Nephron (organoid): Measurements from ENCODE around the gene AQP12A.
"Not testable (repeated sequence)": the region's sequence is repeated elsewhere in the genome, so short reads cannot be mapped to it uniquely, and the experiment has no call there.

Experiments
- H3K27ac Mint-ChIP-seq, 3 experiments: 2 replicates each; pipeline ENCODE4 v1.8.0; 2020; ENCODE audit warnings: mixed read lengths in 3 of 3, mild to moderate bottlenecking in 2 of 3, moderate library complexity in 1 of 3
- H3K27me3 Mint-ChIP-seq: 2 replicates; pipeline ENCODE4 v1.8.0; 2021; ENCODE audit warnings: low read depth, mild to moderate bottlenecking, moderate library complexity, mixed read lengths
- H3K36me3 Mint-ChIP-seq: 2 replicates; pipeline ENCODE4 v1.8.0; 2020; ENCODE audit warnings: low read depth, mixed read lengths
- H3K4me1 Mint-ChIP-seq: 2 replicates; pipeline ENCODE4 v1.8.0; 2020; ENCODE audit warnings: mixed read lengths
- H3K4me3 Mint-ChIP-seq, 3 experiments: 2 replicates each; pipeline ENCODE4 v1.8.0; 2020; ENCODE audit warnings: mild to moderate bottlenecking in 3 of 3, mixed read lengths in 3 of 3, moderate library complexity in 2 of 3
- H3K9me3 Mint-ChIP-seq: 2 replicates; pipeline ENCODE4 v1.8.0; 2020; ENCODE audit warnings: mixed read lengths
- CTCF ChIP-seq, 3 experiments: fragments of 200-600 bp; sonication (generic); IDR thresholded peaks; one replicate each; pipeline ENCODE4 v1.5.0; 2021; ENCODE audit warnings: antibody characterized with exemption in 3 of 3; ENCODE audit not compliant: unreplicated experiment in 3 of 3

Gene AQP12A

GRCh38 chr2:240691631-240692420, at the start of gene AQP12A:
Gene AQP12A, plus strand, starts transcription at chr2:240691866. Its CDS starts 48 bp downstream, at chr2:240691914.
- H3K9me3 Mint-ChIP-seq, H3K27me3 Mint-ChIP-seq, H3K4me1 Mint-ChIP-seq, H3K36me3 Mint-ChIP-seq, H3K4me3 Mint-ChIP-seq, H3K27ac Mint-ChIP-seq: not testable (repeated sequence)

DNA sequence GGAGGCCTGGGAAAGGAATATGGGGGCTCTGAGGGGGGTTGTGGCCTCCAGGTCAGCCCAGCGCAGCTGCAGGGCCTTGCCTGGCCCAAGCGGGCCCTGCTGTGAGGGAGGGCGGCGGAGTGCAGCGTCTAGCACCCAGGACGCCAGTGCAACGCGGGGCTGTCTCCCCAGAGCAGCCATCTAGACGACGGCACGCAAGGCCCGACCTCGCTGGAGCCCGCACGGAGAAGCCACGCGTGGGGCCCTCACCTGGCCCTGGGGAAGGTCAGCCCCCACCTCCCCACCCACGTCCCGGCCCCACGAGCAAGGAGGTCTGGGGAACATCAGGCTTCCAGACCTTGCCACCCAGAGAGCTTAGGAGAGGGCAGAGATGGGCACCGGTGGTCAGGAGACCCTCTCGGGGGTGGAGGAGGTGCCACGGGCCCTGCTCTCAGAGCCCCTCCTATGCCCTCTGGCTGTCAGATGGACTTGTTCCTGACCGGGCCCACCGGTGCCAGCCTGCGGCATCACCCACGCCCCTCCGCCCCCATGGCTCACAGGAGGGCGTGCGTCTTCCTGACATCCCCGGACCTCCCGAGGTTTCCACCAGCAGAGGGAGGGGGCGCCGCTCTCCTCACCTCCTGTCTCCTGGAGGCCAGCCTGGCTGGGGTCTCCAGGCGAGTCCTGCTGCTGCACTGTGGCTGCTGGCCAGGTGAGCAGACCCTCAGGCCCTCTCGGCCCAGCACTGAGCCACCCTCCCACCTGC, 49.4 kb upstream of the AQP12A start:
- H3K4me3 Mint-ChIP-seq: no peak overlapping the region
- peaks cover 3% of the 10 kb centered on the region for H3K9me3 Mint-ChIP-seq

DNA sequence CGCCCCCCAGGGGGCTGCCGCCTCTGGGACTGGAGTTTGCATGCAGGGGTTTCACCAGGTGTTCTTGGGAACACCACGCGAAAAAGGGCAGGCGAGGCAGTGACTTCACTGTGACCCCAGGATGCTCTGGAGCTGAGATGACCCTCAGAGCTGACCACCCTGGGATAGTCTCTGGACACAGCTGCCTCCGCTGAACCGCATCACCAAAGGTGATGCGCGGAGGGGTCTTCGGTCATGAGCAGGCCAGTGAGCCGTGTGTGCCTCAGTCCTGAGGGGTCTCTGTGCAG, 48.9 kb upstream of the AQP12A start:
- TF ChIP-seq CTCF (IDR thresholded peaks at IDR 0.05; ENCODE audit: unreplicated experiment in 3 of 3): no peak
- Mint-ChIP-seq H3K4me1 (no peaks in the 10 kb centered on the region), H3K4me3 (no peak overlapping the region), H3K36me3 (no peaks in the 10 kb centered on the region), H3K9me3 (peaks cover 3% of the 10 kb centered on the region), H3K27me3 (peaks cover 48% of the 10 kb centered on the region), H3K27ac (no peak overlapping the region)

More for the DNA sequence above, 49.4 kb upstream of the AQP12A start:
- Mint-ChIP-seq H3K27me3 (peaks cover 48% of the 10 kb centered on the region), H3K27ac (no peak overlapping the region), H3K4me1 (no peaks in the 10 kb centered on the region), H3K36me3 (no peaks in the 10 kb centered on the region)
- TF ChIP-seq CTCF (IDR thresholded peaks at IDR 0.05; ENCODE audit: unreplicated experiment in 3 of 3): no peak

DNA sequence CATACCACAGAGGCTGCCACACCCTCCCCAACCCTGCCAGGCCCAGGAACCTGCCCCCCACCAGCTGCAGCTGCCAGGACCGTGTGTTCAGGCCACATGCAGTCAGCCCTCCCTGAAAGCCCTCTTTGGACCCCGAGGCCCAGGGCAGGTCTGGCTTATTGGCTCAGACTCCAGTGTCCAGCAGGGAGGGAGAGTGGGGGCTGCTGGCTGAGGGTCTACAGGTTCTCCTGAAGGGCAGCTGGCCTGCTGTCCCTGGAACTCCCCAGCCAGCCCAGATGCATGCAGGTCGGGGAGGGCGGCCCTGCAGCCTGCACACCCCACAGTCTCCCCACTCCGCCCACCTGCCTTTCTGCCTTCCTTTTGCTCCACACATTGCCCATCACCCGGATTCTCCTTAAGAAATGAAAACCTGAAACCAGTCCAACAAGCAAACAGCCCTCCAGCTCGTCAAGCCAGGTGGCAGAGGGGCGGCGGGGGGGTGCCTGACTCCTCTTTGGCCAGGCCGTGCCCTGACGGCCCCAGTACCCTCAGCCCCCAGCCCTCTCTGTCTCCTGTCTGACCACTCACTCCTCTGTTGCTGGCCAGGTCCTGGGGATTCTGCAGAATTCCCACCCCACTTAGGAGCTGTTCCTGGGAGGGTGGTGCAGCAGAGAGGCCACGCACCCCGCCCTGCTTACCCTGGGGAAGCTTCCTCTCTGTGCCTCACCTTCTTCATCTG, 48.4 kb upstream of the AQP12A start:
- TF ChIP-seq CTCF (IDR thresholded peaks at IDR 0.05; ENCODE audit: unreplicated experiment in 3 of 3): no peak
- H3K36me3 Mint-ChIP-seq: no peaks in the 10 kb centered on the region
- no peak overlapping the region for H3K4me3 Mint-ChIP-seq
- H3K27me3 Mint-ChIP-seq: peaks cover 45% of the 10 kb centered on the region
- H3K27ac Mint-ChIP-seq: no peak overlapping the region
- no peaks in the 10 kb centered on the region for H3K4me1 Mint-ChIP-seq
- peaks cover 3% of the 10 kb centered on the region for H3K9me3 Mint-ChIP-seq

- Mint-ChIP-seq H3K4me3 (no peak overlapping the region), H3K27ac (no peak overlapping the region), H3K27me3 (peaks cover 45% of the 10 kb centered on the region), H3K9me3 (peaks cover 2% of the 10 kb centered on the region), H3K36me3 (no peaks in the 10 kb centered on the region), H3K4me1 (no peaks in the 10 kb centered on the region)
- TF ChIP-seq CTCF (IDR thresholded peaks at IDR 0.05; ENCODE audit: unreplicated experiment in 3 of 3): no peak
Observed at GRCh38 chr2:240643811-240644150, 47.9 kb upstream of the AQP12A start.

- TF ChIP-seq CTCF (IDR thresholded peaks at IDR 0.05; ENCODE audit: unreplicated experiment in 3 of 3): no peak
- Mint-ChIP-seq H3K9me3 (no peaks in the 10 kb centered on the region), H3K27ac (no peak overlapping the region), H3K4me3 (no peak overlapping the region), H3K27me3 (peaks cover 47% of the 10 kb centered on the region), H3K4me1 (no peaks in the 10 kb centered on the region), H3K36me3 (no peaks in the 10 kb centered on the region)
Observed at GRCh38 chr2:240644171-240644651, 47.5 kb upstream of the AQP12A start.
